Activated CD4-positive, alpha-beta memory T cell treated with anti-CD3 and anti-CD28 coated beads, Interleukin-2, amount 10 ng/mL, durations not matched to agents 7 days and 5 days (primary cell): ENCODE measurements around the gene MMP24. TPM values are rescaled to one million over a fixed set of nuclear protein-coding genes. Genes with fewer than 3 reads are reported as not detected.

Experiments used
- CTCF ChIA-PET: fragments of 350-600 bp; sonication (Branson Sonifier 250); formaldehyde crosslinking; loops from one replicate; lab custom pipeline; 2021; ENCODE audit warnings: antibody characterized with exemption, inconsistent platforms; lab: Charles Lee
- POLR2A ChIA-PET: fragments of 350-600 bp; sonication (Branson Sonifier 250); formaldehyde crosslinking; loops from one replicate; lab custom pipeline; 2021; ENCODE audit warnings: antibody characterized with exemption; lab: Charles Lee
- DNase-seq: peaks from one replicate; pipeline ENCODE4 v3.0.0-alpha.2; 2020
- H3K27ac Mint-ChIP-seq: one replicate; pipeline ENCODE4 v1.8.0; 2021; ENCODE audit warnings: mild to moderate bottlenecking, mixed read lengths
- H3K27me3 Mint-ChIP-seq: one replicate; pipeline ENCODE4 v1.8.0; 2021; ENCODE audit warnings: mixed read lengths
- H3K36me3 Mint-ChIP-seq: one replicate; pipeline ENCODE4 v1.8.0; 2021; ENCODE audit warnings: low read depth, mixed read lengths
- H3K4me1 Mint-ChIP-seq: one replicate; pipeline ENCODE4 v1.8.0; 2021; ENCODE audit warnings: mixed read lengths
- H3K4me3 Mint-ChIP-seq: one replicate; pipeline ENCODE4 v1.8.0; 2021; ENCODE audit warnings: mild to moderate bottlenecking, mixed read lengths
- H3K9me3 Mint-ChIP-seq: one replicate; pipeline ENCODE4 v1.8.0; 2021; ENCODE audit warnings: mixed read lengths
- total RNA-seq, 2 experiments: library from RNA; stranded (reverse); gene quantifications; one replicate each; pipeline ENCODE4 v1.2.3, GENCODE V29; 2021

MMP24 gene
- total RNA-seq, 2 experiments from 2014 or later: not detected

DNA sequence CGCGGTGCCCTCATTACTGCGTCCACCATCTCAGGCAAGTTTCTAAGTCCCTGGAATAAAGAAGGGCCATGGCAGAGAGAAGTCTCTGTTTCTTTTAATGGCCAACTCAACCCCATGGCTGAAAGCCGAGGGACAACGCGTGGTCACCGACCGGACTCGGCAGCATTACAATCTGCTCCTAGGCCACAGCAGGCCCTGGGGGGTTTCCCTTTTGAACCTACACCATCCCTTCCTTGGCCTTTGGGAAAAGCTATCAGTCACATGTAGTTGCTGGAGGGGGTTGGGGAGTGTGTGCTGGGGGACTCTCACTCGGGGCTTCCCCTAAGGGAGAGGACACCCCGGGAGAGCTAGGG lies 76.9 kb downstream of the MMP24 start:
- ChIA-PET POLR2A (interaction anchor here (1.1 to 4.8 kb wide), 6 partner anchors 16 to 651 kb away, joined by 3 to 28 read pairs (median 6); partner anchors contain the start of genes CEP250, EIF6, MMP24OS and SCAND1), CTCF (interaction anchor here (0.7 to 7.1 kb wide), 23 partner anchors 11 to 187 kb away, joined by 3 to 95 read pairs (median 4); partner anchors contain the start of genes EIF6, FAM83C, GDF5 and MMP24OS)
- peaks cover 52% of the 10 kb centered on the region for H3K4me1 Mint-ChIP-seq
- H3K36me3 Mint-ChIP-seq: no peaks in the 10 kb centered on the region
- no peak overlapping the region for H3K27ac Mint-ChIP-seq
- H3K27me3 Mint-ChIP-seq: no peaks in the 10 kb centered on the region
- DNase-seq: no peak
- no peaks in the 10 kb centered on the region for H3K9me3 Mint-ChIP-seq
- H3K4me3 Mint-ChIP-seq: no peak overlapping the region

DNA sequence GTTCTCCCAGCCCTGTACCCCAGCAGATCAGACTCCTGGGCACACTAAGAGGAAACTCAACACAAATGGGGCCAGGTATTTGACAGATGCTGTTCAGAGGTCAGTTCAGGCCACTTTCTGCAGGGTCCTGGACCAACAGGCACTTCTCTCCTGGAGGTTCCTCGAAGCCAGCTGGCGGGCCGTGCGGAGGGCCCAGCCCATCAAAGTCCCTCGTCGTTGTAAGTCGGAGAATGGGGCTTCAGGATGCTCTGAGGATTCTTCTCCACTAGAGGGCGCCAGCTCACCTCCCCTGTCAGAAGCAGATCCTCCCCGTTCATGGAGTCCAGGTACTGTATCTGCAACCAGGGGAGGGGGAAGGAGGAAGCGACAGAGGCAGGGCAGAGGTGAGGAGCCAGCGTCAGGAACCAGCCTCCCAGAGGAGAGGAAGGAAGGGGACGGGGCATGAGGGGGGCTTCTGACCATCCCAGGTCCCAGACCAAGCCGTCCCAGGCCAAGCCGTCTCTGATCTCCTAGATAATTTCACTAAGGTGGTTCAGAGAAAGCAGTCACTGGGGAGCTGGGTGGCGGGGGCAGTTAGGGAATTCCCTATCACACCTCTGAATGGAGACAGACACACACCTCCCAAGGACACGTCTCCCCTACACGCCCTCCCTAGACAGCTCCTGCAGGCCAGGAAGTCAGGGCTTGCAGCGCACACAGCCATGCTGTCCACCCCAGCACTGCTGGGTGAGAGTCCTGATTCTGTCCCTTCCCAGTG lies 77.4 kb downstream of the MMP24 start:
- Mint-ChIP-seq H3K27me3 (no peaks in the 10 kb centered on the region), H3K27ac (peak overlapping the region; percentile 37), H3K36me3 (no peaks in the 10 kb centered on the region), H3K4me1 (peaks cover 52% of the 10 kb centered on the region), H3K9me3 (no peaks in the 10 kb centered on the region), H3K4me3 (no peak overlapping the region)
- ChIA-PET POLR2A (interaction anchor here (0.6 to 4.8 kb wide), 10 partner anchors 11 to 650 kb away, joined by 3 to 28 read pairs (median 6); partner anchors contain the start of genes CEP250, EIF6, MMP24OS and SCAND1), CTCF (interaction anchor here (0.6 to 7.1 kb wide), 24 partner anchors 9 to 187 kb away, joined by 3 to 95 read pairs (median 4); partner anchors contain the start of genes EIF6, FAM83C, GDF5 and MMP24OS)
- peak; percentile 88 for DNase-seq

DNA sequence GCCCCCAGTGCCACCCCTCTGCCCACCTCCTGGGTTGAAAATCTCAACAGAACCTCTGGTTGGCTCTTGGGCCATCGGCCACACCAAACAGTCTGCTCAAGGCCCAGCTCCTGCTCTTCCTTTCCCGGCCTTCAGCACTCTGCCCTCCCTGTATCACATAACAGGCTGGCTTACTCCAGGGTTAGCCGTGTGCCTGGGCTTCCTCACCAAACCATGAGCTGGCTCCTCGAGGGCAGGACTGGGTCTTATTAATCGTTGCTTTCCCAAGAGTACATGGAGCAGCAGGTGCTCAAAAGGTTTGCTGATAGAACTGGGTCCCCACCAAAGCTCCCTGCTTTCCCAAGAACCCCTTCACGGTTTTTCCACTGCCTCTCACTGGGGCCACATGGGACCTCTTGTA lies 78.5 kb downstream of the MMP24 start:
- Mint-ChIP-seq H3K27me3 (no peaks in the 10 kb centered on the region), H3K9me3 (no peaks in the 10 kb centered on the region), H3K27ac (peak overlapping the region; percentile 85), H3K4me3 (no peak overlapping the region), H3K36me3 (no peaks in the 10 kb centered on the region), H3K4me1 (peaks cover 56% of the 10 kb centered on the region)
- POLR2A ChIA-PET: interaction anchor here (1.1 to 4.8 kb wide), 8 partner anchors 14 to 150 kb away, joined by 3 to 28 read pairs (median 6); partner anchors contain the start of genes CEP250, EIF6, MMP24OS and UQCC1
- CTCF ChIA-PET: interaction anchor here (0.9 to 7.1 kb wide), 14 partner anchors 9 to 185 kb away, joined by 3 to 95 read pairs (median 6); partner anchors contain the start of genes CEP250, EDEM2, EIF6 and GDF5
- no peak for DNase-seq

DNA sequence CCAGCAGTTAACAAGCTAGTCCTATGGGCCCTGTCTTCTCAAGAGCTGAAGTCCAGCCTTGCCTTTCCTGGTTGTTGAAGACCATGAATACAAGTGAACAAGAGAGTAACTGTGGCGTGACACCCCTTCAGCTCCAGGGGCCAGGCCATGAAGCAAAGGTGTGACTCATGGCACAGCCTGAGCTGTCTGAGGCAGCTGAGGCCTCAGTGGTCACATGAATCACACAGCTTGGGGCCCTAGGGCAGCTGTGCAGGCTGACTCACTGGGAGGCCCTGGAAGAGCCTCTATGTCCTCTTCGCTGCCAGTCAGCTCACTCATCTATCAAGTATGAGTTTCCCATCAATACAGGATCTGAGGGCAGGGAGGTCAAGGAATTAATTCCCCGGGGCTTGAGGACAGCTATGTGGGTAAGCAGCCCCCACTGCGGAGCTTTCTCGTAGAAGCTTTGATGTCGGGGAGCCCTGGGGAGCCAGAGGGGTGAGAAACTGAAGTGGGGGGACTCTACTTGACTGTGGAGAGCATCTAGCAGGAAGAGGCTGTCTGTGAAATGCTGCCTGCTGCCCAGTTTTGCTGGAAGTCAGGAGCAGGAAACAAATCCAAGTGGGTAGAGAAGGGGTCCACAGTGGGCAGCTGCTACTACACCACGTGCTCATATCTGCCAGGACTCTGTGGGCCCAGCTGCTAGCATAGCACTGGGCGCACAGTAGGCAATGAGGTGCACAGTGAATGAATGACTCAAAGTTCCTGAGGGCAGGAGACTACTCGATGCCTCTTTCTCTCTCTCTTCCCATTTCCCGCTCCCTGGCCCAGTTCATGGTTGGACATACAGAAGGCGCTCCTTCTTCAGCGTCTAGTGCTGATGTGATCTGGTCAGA lies 79.4 kb downstream of the MMP24 start:
- no peak overlapping the region for H3K4me3 Mint-ChIP-seq

DNA sequence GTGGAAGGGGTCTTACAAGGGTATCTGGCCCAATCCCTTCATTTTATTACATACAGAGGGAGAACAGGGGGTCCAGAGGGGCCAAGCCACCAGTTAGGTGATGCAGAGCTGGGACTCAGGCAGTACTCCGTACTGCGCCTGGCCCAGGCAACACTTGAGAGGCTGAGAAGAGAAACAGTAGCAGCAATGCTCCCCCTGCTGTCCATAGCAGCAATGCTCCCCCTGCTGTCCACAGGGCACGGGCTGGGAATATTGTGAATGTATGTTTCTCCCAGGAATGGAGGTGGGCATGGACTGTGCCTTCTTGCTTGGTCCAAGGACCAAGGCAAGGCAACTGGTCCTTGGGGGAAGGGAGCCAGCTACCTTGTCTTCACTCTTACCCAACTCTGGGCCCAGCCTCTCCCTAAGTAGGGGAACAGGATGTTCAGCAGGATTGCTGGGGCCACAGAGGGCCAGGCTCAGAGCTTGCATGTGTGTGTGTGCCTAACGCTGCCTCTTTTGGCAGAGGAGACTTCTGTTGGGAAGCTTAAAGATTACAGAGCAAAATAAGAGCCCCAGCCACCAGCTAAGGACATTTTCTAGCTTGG lies 80.5 kb downstream of the MMP24 start:
- Mint-ChIP-seq H3K9me3 (no peaks in the 10 kb centered on the region), H3K27ac (peak overlapping the region; percentile 85), H3K4me3 (no peak overlapping the region), H3K4me1 (peaks cover 69% of the 10 kb centered on the region), H3K36me3 (no peaks in the 10 kb centered on the region), H3K27me3 (no peaks in the 10 kb centered on the region)
- DNase-seq: peak; percentile 40
- CTCF ChIA-PET: interaction anchor here (0.8 to 7.1 kb wide), 7 partner anchors 11 to 147 kb away, joined by 3 to 95 read pairs (median 16); partner anchors contain the start of gene CEP250
- POLR2A ChIA-PET: interaction anchor here (0.7 to 3.3 kb wide), 5 partner anchors 23 to 184 kb away, joined by 3 to 11 read pairs (median 3); partner anchors contain the start of genes CEP250, EDEM2 and UQCC1

More for the DNA sequence above, 79.4 kb downstream of the MMP24 start:
- Mint-ChIP-seq H3K27ac (peak overlapping the region; percentile 85), H3K4me1 (peaks cover 59% of the 10 kb centered on the region), H3K9me3 (no peaks in the 10 kb centered on the region), H3K27me3 (no peaks in the 10 kb centered on the region), H3K36me3 (no peaks in the 10 kb centered on the region)
- ChIA-PET POLR2A (interaction anchor here (0.7 to 4.8 kb wide), 8 partner anchors 13 to 185 kb away, joined by 3 to 28 read pairs (median 5); partner anchors contain the start of genes CEP250, EDEM2, EIF6 and MMP24OS), CTCF (interaction anchor here (0.5 to 7.1 kb wide), 16 partner anchors 9 to 432 kb away, joined by 3 to 95 read pairs (median 5); partner anchors contain the start of genes CEP250, EDEM2, EIF6 and GDF5)
- DNase-seq: peak; percentile 86

DNA sequence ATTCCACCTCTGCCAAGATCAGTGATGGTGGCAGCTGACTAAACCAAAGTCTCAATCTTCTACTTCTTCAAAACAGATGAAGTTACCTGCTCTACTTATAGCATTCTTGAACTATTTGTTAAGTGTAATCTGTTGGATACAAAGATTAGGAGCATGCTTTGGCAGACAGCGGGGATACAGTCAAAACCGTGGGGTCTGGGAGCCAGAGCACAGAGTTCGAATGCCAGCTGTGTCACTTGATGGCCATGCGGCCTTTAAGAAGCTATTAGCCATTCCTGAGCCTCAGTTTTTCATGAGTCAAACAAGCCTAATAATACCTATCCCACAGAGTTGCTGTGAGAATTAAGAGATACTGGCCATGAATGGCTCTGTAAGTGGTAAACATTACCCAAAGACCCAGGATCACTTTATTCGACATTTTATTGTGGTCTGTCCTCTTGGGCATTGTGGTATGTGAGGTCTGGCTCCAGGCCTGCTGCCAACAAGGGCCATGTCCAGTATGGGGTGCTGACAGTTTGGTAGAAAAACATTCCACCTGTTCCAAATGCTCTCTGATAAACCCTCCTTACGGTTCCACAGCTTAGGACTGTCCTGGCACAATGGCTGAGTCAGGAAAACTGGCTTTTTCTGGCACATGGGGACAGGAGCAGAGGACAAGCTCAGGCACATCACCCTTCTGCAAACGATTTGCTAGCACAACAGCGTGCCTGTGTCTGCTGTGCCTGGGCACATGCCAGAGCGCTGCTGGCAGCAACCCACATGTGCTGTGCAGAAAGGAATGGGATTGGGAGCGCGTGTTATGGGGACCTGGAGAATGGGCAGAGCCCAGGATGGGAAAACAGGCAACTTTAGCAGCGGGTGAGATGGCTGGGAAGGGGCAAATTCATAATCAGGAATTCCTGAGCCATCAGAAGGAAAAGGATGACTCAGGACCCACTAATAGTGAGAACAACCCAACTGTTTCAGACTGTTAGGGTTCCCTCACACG lies 81.5 kb downstream of the MMP24 start:
- Mint-ChIP-seq H3K36me3 (peaks cover 7% of the 10 kb centered on the region), H3K4me1 (peaks cover 72% of the 10 kb centered on the region), H3K27me3 (no peaks in the 10 kb centered on the region), H3K9me3 (no peaks in the 10 kb centered on the region), H3K27ac (no peak overlapping the region), H3K4me3 (no peak overlapping the region)
- DNase-seq: no peak
- CTCF ChIA-PET: interaction anchor here (0.6 to 7.1 kb wide), 8 partner anchors 10 to 1961 kb away, joined by 3 to 95 read pairs (median 10); partner anchors contain the start of gene CEP250
- POLR2A ChIA-PET: interaction anchor here (0.9 to 3.3 kb wide), 2 partner anchors 24 to 147 kb away, joined by 3 to 11 read pairs; partner anchors contain the start of gene CEP250

DNA sequence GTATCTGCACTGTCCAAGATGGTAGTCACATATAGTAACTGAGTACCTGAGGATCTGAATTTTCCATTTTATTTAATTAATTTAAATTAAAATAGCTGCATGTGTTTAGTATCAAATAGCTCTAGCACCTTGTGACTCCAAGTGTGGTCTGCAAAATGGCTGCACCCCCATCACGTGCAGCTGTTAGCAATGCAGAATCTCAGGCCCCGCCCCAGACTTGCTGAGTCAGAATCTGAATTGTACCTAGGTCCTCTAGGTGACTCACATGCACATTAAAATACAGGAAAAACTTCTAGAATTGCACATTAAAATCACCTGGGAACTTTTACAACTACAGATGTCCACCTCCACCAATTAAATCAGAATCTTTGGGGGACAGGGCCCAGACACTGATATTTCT lies 84.9 kb downstream of the MMP24 start:
- Mint-ChIP-seq H3K4me1 (peaks cover 69% of the 10 kb centered on the region), H3K27ac (peak overlapping the region; percentile 27), H3K4me3 (no peak overlapping the region), H3K9me3 (no peaks in the 10 kb centered on the region), H3K36me3 (peaks cover 14% of the 10 kb centered on the region), H3K27me3 (no peaks in the 10 kb centered on the region)
- ChIA-PET CTCF (interaction anchor here (0.6 to 2.8 kb wide), 3 partner anchors 18 to 221 kb away, joined by 3 to 15 read pairs (median 8); no protein-coding TSS in a partner anchor), POLR2A (interaction anchor here (0.9 to 1.0 kb wide), 3 partner anchors 13 to 144 kb away, joined by 3 to 4 read pairs (median 3); partner anchors contain the start of genes CEP250 and MMP24OS)
- DNase-seq: peak; percentile 77

DNA sequence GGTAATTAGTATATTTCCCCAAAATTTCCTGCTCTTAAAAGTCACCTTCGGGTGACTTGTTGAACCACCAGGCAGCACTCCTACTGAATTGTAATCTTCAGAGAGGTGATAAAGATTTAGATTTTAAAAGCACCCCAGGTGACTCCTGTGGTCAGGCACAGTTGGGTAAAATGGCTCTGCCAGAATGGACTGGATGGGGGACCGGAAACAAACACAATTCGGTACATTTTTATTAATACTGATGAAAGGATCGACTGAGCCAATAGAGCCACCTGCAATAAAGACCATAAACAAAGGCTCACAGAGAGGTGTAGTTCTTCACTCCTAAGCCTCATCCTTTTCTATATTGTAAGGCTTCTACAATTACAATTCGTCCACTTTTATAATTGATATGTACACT lies 85.3 kb downstream of the MMP24 start:
- no peaks in the 10 kb centered on the region for H3K27me3 Mint-ChIP-seq
- H3K4me3 Mint-ChIP-seq: no peak overlapping the region
- no peaks in the 10 kb centered on the region for H3K9me3 Mint-ChIP-seq
- peaks cover 66% of the 10 kb centered on the region for H3K4me1 Mint-ChIP-seq
- peak overlapping the region; percentile 53 for H3K27ac Mint-ChIP-seq
- ChIA-PET POLR2A (interaction anchor here (0.9 to 1.0 kb wide), 3 partner anchors 13 to 143 kb away, joined by 3 to 4 read pairs (median 3); partner anchors contain the start of genes CEP250 and MMP24OS), CTCF (interaction anchor here (1.5 to 2.8 kb wide), 2 partner anchors 18 to 136 kb away, joined by 8 to 15 read pairs; no protein-coding TSS in a partner anchor)
- no peak for DNase-seq
- peaks cover 14% of the 10 kb centered on the region for H3K36me3 Mint-ChIP-seq

DNA sequence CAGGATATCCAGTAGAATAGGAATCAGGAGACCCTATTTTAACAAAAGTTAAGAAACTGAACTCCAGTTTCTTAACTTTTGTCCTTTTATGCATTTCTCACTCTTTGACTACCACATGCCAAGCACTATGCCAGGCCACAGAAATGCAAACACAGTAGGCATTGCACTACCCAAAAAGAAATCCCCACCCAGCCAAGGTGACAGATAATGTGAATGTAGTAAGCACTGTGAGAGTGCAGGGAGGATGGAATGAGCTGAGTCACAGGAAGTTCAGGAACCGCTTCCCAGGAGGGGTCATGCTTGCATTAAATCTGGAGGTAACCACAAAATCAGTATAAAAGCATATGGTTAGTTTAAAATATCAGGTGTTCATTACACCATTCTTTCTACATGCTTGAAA lies 85.8 kb downstream of the MMP24 start:
- ChIA-PET CTCF (no interaction called here), POLR2A (no interaction called here)
- H3K36me3 Mint-ChIP-seq: peaks cover 14% of the 10 kb centered on the region
- peak overlapping the region; percentile 53 for H3K27ac Mint-ChIP-seq
- H3K4me1 Mint-ChIP-seq: peaks cover 61% of the 10 kb centered on the region
- no peak overlapping the region for H3K4me3 Mint-ChIP-seq
- no peaks in the 10 kb centered on the region for H3K27me3 Mint-ChIP-seq
- peak; percentile 31 for DNase-seq
- no peaks in the 10 kb centered on the region for H3K9me3 Mint-ChIP-seq

DNA sequence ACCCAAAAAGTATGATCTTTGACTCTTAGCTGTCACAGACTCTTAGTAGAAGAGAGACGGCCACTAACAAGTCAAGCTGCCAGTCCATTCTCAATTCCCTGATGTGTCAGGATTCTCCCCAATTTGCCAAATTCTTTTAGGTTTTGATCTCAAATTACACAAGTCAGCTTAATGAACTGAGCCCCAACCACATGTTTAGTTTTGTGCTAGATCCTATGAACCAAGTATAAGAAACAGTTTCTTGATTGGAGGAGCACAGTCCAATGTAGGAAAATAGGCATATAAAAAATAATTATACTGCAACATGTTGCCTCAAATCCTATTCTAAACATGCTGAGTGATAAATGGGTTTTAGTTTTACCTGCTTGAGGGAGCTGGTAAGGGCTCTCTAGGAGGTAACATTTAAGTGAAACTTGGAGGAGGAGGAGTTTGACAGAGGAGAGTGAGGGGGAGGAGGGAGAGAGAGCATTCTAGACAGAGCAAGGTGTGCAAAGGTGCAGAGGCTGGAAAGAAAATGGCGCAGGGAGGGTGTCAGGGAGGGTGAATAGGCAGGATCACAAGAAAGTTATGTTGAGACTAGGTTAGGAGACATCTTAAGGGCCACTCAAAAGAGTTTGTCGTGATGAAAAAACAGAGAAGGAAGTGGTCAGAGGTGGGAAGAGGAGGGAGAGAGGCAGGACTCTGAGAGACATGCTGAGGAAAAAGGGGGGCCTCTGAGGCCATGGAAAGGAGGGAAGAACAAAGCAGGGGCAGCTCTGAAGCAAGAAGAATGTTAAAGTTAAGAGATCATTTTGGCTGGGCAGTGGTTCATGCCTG lies 88.5 kb downstream of the MMP24 start:
- no peak overlapping the region for H3K4me3 Mint-ChIP-seq
- H3K4me1 Mint-ChIP-seq: peaks cover 66% of the 10 kb centered on the region
- H3K27me3 Mint-ChIP-seq: no peaks in the 10 kb centered on the region
- H3K27ac Mint-ChIP-seq: peak overlapping the region; percentile 42
- POLR2A ChIA-PET: interaction anchor here (0.8 kb wide), 1 partner anchor 11 kb away, joined by 3 read pairs; no protein-coding TSS in a partner anchor
- peaks cover 14% of the 10 kb centered on the region for H3K36me3 Mint-ChIP-seq
- H3K9me3 Mint-ChIP-seq: no peaks in the 10 kb centered on the region
- no peak for DNase-seq
- CTCF ChIA-PET: interaction anchor here (0.7 to 2.5 kb wide), 3 partner anchors 9 to 14 kb away, joined by 3 to 6 read pairs (median 3); no protein-coding TSS in a partner anchor
